ENCODE results near the gene PPP6R1.

PPP6R1 gene, protein sequence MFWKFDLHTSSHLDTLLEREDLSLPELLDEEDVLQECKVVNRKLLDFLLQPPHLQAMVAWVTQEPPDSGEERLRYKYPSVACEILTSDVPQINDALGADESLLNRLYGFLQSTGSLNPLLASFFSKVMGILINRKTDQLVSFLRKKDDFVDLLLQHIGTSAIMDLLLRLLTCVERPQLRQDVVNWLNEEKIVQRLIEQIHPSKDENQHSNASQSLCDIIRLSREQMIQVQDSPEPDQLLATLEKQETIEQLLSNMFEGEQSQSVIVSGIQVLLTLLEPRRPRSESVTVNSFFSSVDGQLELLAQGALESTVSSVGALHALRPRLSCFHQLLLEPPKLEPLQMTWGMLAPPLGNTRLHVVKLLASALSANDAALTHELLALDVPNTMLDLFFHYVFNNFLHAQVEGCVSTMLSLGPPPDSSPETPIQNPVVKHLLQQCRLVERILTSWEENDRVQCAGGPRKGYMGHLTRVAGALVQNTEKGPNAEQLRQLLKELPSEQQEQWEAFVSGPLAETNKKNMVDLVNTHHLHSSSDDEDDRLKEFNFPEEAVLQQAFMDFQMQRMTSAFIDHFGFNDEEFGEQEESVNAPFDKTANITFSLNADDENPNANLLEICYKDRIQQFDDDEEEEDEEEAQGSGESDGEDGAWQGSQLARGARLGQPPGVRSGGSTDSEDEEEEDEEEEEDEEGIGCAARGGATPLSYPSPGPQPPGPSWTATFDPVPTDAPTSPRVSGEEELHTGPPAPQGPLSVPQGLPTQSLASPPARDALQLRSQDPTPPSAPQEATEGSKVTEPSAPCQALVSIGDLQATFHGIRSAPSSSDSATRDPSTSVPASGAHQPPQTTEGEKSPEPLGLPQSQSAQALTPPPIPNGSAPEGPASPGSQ

DNA sequence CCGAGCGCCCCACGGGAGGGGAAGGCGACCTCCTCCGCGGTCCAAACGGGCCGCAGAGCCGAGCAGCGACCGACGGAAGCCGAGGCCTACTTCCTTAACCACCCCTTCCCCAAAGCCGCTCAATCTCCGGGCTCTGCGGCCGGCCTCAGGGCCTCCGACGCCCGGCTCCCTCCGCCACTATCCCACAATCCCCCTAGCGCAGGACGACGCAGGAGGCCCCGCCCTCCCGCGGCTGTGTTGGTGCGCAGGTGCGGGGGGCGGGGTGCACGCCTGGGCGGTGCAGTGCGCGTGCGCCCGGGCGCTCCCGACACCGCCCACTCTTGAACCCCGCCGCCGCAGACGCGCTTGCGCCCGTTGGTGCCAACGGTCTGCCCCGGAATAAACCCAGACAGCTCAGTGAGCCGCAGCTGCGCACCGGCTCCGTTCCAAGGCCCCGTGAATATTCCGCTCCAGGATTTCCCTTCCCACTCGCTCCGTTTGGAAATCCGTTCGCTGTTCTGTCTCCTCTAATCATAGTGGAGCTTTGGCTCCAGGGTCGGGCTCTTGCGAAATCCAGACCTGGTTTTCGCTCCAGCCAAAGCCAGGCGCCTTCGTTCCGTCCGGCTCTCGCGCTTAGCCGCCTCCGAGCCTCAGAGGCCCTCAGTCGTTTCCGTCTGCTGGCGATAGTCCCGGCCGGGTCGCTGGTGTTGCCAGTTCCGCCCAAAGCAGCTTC lies at the start of gene PPP6R1:
TSS of gene PPP6R1 (minus strand) at position 190 of the 712 bp plus-strand sequence. CDS start 11,914 bp downstream, outside the sequence.
- DNase-seq (ENCODE audit: low read depth) = peak; percentile 88

DNA sequence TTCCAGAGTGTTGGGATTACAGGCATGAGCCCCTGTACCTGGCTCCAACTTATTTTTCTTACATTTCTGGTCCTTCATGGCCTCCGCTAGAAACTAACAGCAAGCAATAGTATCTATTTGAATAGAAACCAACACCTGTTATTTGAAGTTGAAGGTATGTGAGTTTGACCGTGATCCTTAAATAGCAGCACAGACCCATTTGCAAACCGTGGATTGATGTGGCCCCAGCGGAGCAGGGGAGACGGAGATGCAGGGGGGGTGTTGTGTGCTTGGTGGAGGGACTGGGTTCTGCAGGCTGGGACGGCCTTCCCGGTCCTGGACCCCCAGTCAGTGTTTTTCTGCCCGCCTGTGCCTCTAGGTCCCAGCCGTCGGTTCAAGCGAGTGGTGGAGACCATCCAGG lies 49.5 kb upstream of the PPP6R1 start:
- DNase-seq (ENCODE audit: low read depth) = no peak

DNA sequence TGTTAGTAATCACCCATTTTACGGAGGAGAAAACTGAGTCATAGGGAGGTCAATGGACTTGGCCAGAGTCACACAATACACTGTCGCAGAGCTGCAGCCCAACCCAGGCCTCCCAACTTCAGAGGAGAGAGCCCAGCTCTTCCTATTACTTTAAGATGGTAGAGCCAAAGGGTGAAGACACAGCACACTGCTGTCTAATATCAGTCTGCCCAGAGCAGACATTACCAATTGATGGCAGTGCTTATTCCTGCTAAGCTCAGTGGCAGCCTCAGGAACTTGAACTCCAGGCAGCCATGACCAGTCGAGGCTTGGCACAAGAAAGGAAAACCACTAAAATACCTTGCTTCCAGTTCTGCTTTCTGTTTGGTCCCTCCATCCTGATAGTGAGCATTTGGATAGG lies 47.9 kb upstream of the PPP6R1 start:
- no peak for DNase-seq (ENCODE audit: low read depth)

DNA sequence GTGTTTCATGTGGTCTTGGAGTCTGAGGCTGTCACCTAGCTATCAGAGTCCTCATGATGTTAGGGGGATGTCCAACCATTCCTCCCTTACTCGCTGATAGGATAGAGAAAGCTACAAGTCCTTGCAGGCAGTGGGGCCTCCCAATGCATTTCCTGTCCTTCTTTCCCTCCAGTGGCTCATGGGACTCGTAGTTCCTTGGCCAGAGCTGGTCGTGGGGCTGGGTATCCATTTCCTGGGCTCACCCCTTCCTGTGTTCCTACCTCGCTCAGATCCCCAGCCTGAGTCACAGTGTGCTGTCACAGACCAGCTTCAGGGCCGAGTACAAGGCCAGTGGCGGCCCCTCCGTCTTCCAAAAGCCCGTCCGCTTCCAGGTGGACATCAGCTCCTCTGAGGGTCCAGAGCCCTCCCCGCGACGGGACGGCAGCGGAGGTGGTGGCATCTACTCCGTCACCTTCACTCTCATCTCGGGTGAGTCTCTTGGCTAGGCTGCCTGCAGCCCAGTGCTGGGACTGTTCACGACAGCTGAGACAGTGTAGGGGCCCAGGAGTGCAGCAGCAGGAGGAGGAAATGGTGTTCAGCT lies 47.3 kb upstream of the PPP6R1 start:
- DNase-seq (ENCODE audit: low read depth) = no peak

DNA sequence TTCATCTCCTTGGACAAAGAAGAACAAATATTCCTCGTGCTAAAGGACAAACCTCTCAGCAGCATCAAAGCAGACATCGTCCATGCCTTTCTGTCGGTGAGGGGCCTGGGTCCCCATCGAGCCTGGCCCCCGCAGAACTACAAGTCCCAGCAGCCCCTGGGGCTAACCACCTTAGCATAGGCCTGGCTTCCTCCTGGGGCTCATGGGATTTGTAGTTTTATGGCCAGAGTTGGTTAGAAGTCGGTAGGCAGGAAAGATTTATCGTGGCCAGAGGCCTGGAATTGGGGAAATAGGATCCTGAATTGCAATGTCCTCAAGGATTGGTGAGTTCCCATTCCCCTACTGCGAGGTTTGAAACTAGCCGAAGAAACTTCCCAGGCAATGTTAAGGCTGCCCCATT lies 46.7 kb upstream of the PPP6R1 start:
- DNase-seq (ENCODE audit: low read depth) = peak; percentile 41

DNA sequence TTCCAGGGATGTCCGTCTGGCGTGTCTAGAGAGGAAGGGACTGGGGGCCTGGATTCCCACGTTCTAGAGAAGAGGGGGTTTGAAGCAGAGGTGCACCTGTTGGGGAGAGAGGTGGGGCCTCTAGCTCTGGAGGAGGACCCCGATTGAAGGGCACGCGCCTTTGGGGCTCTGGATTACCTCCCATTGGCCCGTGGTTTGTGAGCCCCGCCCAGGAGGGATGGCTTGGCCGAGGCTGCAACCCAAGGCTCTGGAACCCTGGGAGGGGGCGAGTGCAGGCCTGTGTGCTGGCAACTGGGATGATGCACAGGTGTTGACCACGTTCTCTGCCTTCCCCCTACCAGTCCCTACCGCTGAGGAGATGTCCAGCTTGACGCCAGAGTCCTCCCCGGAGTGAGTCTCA lies 46.2 kb upstream of the PPP6R1 start:
- DNase-seq (ENCODE audit: low read depth) = no peak

DNA sequence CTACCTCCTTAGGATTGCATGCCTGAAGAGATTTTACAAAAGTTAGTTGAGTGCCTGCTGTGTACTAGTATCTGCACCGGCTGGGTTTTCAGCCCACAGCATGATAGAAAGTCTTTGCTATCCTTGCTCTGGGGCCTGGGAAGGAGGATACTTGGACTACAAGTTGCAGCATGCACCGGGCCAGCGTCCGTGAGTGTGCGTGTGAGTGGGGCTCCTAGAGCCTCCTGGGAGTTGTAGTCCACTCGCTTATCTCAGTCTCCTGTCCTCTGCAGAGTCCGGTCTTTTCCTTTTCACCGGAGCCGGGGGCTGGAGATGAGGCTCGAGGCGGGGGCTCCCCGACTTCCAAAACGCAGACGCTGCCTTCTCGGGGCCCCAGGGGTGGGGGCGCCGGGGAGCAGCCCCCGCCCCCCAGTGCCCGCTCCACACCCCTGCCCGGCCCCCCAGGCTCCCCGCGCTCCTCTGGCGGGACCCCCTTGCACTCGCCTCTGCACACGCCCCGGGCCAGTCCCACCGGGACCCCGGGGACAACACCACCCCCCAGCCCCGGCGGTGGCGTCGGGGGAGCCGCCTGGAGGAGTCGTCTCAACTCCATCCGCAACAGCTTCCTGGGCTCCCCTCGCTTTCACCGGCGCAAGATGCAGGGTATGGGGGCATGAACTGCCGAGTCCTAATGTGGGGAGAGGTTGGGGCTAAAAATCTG lies 45.6 kb upstream of the PPP6R1 start:
- no peak for DNase-seq (ENCODE audit: low read depth)

DNA sequence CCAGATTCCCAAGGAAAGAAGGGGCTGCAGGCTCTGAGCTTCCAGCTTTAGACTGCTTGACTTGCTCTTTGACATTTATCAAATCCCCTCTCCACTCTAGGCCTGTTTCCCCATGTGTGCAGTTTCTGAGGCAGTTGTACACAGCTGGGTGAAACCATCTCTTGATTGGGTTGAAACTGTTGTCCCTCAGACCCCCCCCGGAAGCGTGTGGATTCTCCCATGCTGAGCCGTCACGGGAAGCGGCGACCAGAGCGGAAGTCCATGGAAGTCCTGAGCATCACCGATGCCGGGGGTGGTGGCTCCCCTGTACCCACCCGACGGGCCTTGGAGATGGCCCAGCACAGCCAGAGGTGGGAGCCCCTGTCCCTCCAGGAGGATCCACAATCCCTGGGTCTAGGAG lies 44.7 kb upstream of the PPP6R1 start:
- DNase-seq (ENCODE audit: low read depth) = no peak

DNA sequence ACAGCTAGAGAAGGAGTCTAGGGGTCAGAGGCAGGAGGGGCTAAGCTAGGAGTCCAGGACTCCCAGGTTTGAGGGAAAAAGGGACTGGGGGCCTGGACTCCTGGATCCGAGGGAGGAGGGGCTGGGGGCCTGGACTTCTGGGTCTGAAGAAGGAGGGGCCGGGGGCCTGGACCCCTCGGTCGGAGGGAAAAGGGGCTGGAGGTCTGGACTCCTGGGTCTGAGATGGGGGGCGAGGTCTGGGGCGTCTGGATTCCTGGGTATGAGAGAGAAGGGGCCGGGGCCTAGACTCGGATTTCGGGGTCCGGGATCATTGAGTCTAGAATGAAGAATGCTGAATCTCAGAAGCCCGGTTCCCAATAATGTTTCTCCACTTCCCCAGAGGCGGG lies 43.5 kb upstream of the PPP6R1 start:
- no peak for DNase-seq (ENCODE audit: low read depth)

DNA sequence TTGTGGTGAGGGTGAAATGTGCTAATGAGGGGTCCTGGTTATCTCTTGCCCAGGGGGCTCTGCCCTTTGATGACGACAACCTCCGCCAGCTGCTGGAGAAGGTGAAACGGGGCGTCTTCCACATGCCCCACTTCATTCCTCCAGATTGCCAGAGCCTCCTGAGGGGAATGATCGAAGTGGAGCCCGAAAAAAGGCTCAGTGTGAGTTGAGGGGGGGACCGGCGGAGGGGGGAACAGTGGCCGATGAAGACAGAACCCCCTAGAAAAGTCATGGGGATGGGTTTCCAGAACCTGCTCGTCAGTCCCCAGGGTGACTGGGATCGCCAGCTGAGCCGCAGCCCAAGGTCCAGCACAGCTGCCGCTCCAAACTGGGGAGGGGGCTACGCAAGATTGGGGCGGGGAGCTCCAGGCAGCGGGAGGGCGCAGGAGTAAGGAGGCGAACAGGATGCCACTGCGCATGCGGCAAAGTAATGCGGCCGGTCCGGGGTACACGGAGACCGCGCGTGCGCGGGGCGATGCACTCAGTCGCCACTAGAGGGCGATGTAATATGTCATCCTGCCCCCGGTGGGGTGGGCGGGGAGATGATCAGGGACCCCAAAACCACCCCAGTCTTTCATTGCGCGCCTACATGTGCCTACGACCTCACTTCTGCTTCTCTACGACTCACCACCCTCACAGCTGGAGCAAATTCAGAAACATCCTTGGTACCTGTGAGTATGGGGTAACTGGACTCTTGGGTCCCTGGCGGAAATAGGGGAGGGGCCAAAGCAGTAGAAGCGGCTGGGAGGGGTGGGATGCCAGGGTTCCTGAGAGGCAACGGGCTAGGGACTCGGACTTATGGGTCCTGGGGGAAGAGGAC lies 42.9 kb upstream of the PPP6R1 start:
- peak; percentile 92 for DNase-seq (ENCODE audit: low read depth)

DNA sequence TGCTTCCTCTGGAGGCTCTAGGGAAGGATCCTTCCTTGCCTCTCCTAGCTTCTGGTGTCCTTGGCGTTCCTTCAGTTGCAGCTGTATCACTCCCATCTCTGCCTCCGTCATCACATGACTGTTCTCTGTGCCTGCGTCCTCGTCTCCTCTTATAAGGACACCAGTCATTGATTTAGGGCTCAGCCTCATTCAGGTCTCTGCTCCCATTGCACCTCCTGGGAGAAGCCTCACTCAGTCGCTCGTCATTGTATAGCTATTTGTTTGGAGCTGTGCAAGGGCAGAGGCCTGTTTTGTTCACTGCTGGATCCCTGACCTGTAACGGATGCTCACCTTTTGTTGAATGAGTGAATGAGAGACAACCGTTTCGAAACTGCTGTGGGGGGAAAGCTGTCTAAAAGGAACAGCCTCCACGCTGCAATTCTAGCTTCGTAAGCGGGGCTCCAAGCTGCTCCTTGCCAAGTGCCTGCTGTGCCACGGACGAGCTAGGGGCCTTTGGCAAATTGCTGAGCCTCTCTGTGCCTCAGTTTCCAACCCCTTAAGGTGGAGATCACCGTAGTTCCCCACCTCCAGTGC lies 42.2 kb upstream of the PPP6R1 start:
- no peak for DNase-seq (ENCODE audit: low read depth)

DNA sequence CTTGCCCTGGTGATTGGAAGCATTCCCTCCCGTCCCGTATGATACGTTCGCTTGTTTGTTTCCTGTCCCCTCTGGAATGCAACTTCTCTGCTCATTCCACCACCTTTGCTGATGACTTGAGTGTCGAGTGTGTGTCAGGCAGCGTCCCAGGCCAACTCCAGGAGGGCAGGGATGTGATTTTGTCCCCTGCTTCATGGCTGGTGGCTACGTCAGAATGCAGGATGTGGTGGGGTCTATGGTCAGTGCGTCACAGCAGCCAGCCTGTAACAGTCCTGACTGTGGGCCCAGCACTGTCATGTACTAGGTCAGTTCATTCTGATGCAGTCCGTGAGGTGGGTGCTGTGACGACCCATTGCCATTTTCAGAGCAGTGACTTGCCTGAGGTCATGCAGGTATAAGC lies 41.2 kb upstream of the PPP6R1 start:
- no peak for DNase-seq (ENCODE audit: low read depth)

DNA sequence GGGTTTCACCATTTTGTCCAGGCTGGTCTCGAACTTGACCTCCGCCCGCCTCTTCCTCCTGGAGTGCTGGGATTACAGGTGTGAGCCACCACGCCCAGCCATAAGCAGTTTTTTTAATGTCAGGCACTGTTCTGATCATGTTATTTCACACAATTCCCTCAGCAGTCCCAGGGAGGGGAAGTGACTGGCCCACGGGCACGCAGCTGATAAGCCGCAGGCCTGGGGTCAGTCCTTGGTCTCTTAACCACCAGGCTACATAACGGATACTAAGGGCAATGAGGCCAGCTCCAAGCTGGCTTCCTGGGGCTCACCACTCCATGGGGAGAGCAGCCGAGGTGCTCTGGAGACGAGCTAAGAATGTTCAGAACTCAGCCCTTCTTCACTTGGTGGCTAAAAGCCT lies 38.5 kb upstream of the PPP6R1 start:
- DNase-seq (ENCODE audit: low read depth) = no peak

DNA sequence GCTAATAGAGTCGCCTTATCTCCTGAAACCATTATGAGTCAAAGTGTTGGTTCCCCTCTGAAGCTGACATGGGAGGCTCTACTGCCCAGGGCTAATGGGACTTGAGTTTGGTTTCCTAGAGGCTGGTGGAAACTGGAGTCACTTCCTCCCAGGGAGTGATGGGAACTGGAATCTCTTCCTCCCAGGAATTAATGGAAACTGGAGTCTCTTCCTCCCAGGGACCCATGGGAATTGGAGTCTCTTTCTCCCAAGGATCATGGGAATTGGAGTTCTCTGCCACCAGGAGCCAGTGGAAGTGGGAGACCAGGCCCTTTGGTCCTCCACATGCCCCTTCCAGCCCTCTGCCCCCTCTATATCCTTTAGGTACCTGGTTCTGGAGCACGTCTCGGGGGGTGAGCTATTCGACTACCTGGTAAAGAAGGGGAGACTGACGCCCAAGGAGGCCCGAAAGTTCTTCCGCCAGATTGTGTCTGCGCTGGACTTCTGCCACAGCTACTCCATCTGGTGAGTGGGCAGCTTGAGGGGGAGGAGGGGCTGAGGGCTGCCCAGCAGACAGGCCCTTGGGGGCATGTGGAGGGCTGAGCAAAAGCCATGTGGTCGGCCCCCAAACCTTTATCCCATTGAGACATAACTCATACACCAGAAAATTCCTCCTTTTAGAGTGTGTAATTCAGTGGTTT lies 30.4 kb upstream of the PPP6R1 start:
- DNase-seq (ENCODE audit: low read depth) = no peak

DNA sequence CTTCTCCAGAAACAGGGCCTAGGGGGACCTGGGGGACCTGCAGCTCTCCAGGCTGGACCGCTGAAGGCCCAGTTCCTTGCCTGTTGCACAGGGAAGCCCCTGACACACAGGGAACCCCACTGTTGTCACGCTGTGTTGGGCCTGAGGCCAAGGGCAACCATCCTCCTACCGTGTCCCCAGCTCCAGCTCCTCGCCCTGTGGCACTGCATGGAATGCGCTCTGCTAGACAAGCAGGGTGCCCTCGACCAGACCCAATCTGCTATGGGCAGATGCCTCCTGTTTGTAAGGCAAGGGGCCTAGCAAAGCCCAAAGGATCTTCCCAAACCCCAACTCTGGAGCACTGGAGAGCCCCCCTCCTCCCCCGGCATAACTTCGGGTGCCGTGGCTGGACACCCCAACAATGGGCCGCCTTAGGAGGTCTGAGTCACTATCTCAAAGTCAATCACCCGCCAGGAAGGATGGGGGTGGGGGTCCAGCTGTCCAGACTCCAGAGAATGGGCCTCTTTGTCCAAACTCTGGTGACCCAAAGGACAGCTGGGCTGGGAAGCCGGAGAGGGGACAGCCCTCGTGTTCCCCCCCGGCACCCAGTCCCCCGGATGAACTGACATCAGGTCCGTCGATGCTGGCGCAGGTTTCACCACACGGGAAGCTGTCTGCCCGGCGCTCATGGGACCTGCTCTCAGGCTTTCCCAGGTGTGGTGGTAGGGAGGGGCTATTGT lies 28.7 kb upstream of the PPP6R1 start:
- DNase-seq (ENCODE audit: low read depth) = no peak

DNA sequence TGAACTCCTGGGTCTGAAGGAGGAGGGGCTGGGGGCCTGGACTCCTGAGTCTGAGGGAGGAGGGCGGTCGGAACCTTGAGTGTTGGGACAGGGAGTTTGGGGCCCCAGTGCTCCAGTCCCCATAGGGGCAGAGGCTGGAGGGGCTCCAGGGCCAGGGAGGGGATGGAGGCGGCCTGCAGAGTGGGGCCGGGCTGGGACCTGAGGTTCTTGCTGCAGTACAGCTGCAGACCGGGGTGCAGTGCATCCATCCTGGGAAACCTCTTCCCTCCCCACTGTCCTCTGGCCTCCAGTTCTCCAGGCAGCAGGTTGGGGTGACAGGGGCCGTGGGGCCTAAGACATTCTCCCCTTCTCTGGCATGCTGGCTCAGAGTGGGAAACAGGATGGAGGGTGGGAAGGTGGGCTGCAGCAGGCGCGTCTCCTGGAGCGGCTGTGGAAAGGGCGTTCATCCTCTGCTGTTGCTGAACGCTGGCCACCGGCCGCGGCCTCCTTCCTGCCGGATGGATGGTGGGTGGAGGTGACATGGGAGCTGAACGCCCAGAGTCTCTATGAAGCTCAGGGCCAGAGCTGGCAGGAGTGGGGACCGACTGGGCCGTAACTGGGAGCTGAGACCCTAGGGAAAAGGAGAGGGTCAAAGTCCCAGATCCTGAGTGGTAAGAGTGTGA lies 26.5 kb upstream of the PPP6R1 start:
- no peak for DNase-seq (ENCODE audit: low read depth)

DNA sequence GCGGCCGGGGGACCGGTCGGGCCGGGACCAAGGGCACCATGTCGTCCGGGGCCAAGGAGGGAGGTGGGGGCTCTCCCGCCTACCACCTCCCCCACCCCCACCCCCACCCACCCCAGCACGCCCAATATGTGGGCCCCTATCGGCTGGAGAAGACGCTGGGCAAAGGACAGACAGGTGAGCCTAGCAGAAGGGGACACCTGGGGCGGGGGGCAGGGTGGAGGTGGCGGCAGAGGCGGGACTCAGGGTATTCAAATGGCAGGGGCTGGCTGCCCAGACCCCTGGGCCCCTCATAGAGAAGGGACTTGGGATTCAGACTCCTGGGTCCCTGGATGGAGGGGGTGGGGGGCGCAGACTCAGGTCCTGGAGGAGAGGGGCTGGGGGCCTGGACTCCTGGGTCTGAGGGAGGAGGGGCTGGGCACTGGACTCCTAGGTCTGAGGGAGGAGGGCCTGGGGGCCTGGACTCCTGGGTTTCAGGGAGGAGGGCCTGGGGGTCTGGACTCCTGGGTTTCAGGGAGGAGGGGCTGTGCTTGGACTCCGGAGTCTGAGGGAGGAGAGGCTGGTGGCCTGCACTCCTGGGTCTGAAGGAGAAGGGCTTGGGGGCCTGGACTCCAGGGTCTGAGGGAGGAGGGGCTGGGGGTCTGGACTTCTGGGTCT lies 25.7 kb upstream of the PPP6R1 start:
- no peak for DNase-seq (ENCODE audit: low read depth)

All from stimulated activated CD4-positive, alpha-beta T cell treated with anti-CD3 and anti-CD28 coated beads, Interleukin-2, amount 100 ng/mL, for 4 hours (primary cell).